ENCODE measurements around the gene USE1.

The USE1 gene

GRCh38 chr19:17194608-17195007 is 20.5 kb upstream of the USE1 start:
- no peak for TF ChIP-seq CTCF (IDR thresholded peaks at IDR 0.05; ENCODE audit: insufficient read depth, missing control alignments)
- FAIRE-seq (no peak), DNase-seq (ENCODE audit: insufficient read length, low spot score) (no peak)

GRCh38 chr19:17195106-17195505 is 20.1 kb upstream of the USE1 start:
- TF ChIP-seq CTCF (IDR thresholded peaks at IDR 0.05; ENCODE audit: insufficient read depth, missing control alignments): no peak
- FAIRE-seq: no peak
- no peak for DNase-seq (ENCODE audit: insufficient read length, low spot score)

GRCh38 chr19:17196610-17197009 is 18.5 kb upstream of the USE1 start:
- TF ChIP-seq CTCF (IDR thresholded peaks at IDR 0.05; ENCODE audit: insufficient read depth, missing control alignments): no peak

GRCh38 chr19:17197666-17198065 is 17.5 kb upstream of the USE1 start:
- DNase-seq (ENCODE audit: insufficient read length, low spot score) (no peak), FAIRE-seq (no peak)
- TF ChIP-seq CTCF (IDR thresholded peaks at IDR 0.05; ENCODE audit: insufficient read depth, missing control alignments): no peak

More at GRCh38 chr19:17196610-17197009, 18.5 kb upstream of the USE1 start:
- DNase-seq (ENCODE audit: insufficient read length, low spot score) (no peak), FAIRE-seq (no peak)

GRCh38 chr19:17200408-17201079 is 14.6 kb upstream of the USE1 start:
- no peak for TF ChIP-seq CTCF (IDR thresholded peaks at IDR 0.05; ENCODE audit: insufficient read depth, missing control alignments)
- DNase-seq (ENCODE audit: insufficient read length, low spot score) (no peak), FAIRE-seq (no peak)

GRCh38 chr19:17202249-17202648 is 12.9 kb upstream of the USE1 start:
- DNase-seq (ENCODE audit: insufficient read length, low spot score) (no peak), FAIRE-seq (no peak)
- no peak for TF ChIP-seq CTCF (IDR thresholded peaks at IDR 0.05; ENCODE audit: insufficient read depth, missing control alignments)

GRCh38 chr19:17202713-17203112 is 12.4 kb upstream of the USE1 start:
- DNase-seq (ENCODE audit: insufficient read length, low spot score) (no peak), FAIRE-seq (no peak)
- TF ChIP-seq CTCF (IDR thresholded peaks at IDR 0.05; ENCODE audit: insufficient read depth, missing control alignments): no peak

Data from D721Med (cell line).